IMR-90 (cell line): ENCODE measurements around the gene SLC26A1. TPM values are rescaled to one million over a fixed set of nuclear protein-coding genes. Genes with fewer than 3 reads are reported as not detected.

Experiments used
- ATAC-seq: fragments of 200-7000 bp; cut with Tn5 transposase; 2 replicates; pipeline ENCODE4 v1.9.1; 2020; ENCODE audit warnings: low read depth, mild to moderate bottlenecking, moderate library complexity
- BruUV-seq: library from RNA; stranded (reverse); fragments of 400-500 nt; replicated peaks from 2 replicates; lab custom pipeline; 2021; lab: Mats Ljungman, UMichigan
- CTCF ChIA-PET: fragments of 300-600 bp; formaldehyde crosslinking; extraction: SDS; loops from one replicate; lab custom pipeline; 2021; ENCODE audit warnings: antibody characterized with exemption; lab: Yijun Ruan, JAX
- POLR2A ChIA-PET: fragments of 300-600 bp; sonication (Branson Sonifier 250); formaldehyde crosslinking; loops from one replicate; lab custom pipeline; 2022; ENCODE audit warnings: antibody characterized with exemption; ENCODE audit not compliant: unreplicated experiment; lab: Charles Lee
- DNase-seq: peaks from one replicate; pipeline ENCODE4 v3.0.0; 2013
- H2AFZ ChIP-seq: replicated peaks from 2 replicates; pipeline ENCODE3; 2013; ENCODE audit warnings: low read length, mild to moderate bottlenecking; ENCODE audit not compliant: poor library complexity
- H2AK5ac ChIP-seq: 2 replicates; pipeline ENCODE4 v1.6.1; 2013; ENCODE audit warnings: low read depth, low read length, inconsistent platforms
- H2AK9ac ChIP-seq: replicated peaks from 2 replicates; pipeline ENCODE3; 2013; ENCODE audit warnings: mild to moderate bottlenecking, low read depth, low read length, moderate library complexity; ENCODE audit not compliant: poor library complexity
- H2BK120ac ChIP-seq: 2 replicates; pipeline ENCODE4 v1.6.1; 2013; ENCODE audit warnings: low read depth, low read length, inconsistent platforms
- H2BK15ac ChIP-seq: 3 replicates; pipeline ENCODE4 v1.6.1; 2013; ENCODE audit warnings: low read depth, low read length, inconsistent platforms
- H2BK20ac ChIP-seq: 2 replicates; pipeline ENCODE4 v1.6.1; 2013; ENCODE audit warnings: low read depth, mild to moderate bottlenecking, inconsistent platforms, low read length, moderate library complexity
- H2BK5ac ChIP-seq: 2 replicates; pipeline ENCODE4 v1.6.1; 2013; ENCODE audit warnings: mild to moderate bottlenecking, low read depth, low read length, inconsistent platforms; ENCODE audit not compliant: poor library complexity, severe bottlenecking
- H3K14ac ChIP-seq: replicated peaks from 2 replicates; pipeline ENCODE4 v1.6.1; 2013; ENCODE audit warnings: low read depth, low read length, inconsistent platforms
- H3K18ac ChIP-seq: 2 replicates; pipeline ENCODE4 v1.6.1; 2013; ENCODE audit warnings: low read depth, low read length, control low read depth
- H3K23ac ChIP-seq: 2 replicates; pipeline ENCODE4 v1.6.1; 2013; ENCODE audit warnings: low read depth, low read length, inconsistent platforms
- H3K27ac ChIP-seq: 2 replicates; pipeline ENCODE4 v1.5.1; 2013; ENCODE audit warnings: mild to moderate bottlenecking, control low read depth, low read length; ENCODE audit not compliant: insufficient read depth
- H3K27me3 ChIP-seq: 2 replicates; pipeline ENCODE4 v1.6.1; 2013; ENCODE audit warnings: low read length; ENCODE audit not compliant: control insufficient read depth, insufficient read depth
- H3K36me3 ChIP-seq: 2 replicates; pipeline ENCODE4 v1.6.1; 2013; ENCODE audit warnings: low read length, mixed read lengths; ENCODE audit not compliant: control insufficient read depth, insufficient read depth
- H3K4ac ChIP-seq: 2 replicates; pipeline ENCODE4 v1.6.1; 2013; ENCODE audit warnings: low read depth, low read length, inconsistent platforms
- H3K4me1 ChIP-seq: 2 replicates; pipeline ENCODE4 v1.6.1; 2013; ENCODE audit warnings: low read length, mixed read lengths; ENCODE audit not compliant: control insufficient read depth, insufficient read depth
- H3K4me2 ChIP-seq: 2 replicates; pipeline ENCODE4 v1.6.1; 2013; ENCODE audit warnings: low read depth, mild to moderate bottlenecking, control low read depth, low read length, moderate library complexity
- H3K4me3 ChIP-seq: 2 replicates; pipeline ENCODE4 v1.5.1; 2013; ENCODE audit warnings: low read depth, mild to moderate bottlenecking, control low read depth, low read length, moderate library complexity; ENCODE audit not compliant: insufficient read depth
- H3K56ac ChIP-seq: 2 replicates; pipeline ENCODE4 v1.6.1; 2013; ENCODE audit warnings: low read length, inconsistent platforms; ENCODE audit not compliant: insufficient read depth; ENCODE audit errors: extremely low read depth
- H3K79me1 ChIP-seq, 2 experiments: 2 replicates each; pipeline ENCODE4 v1.6.1; 2013; ENCODE audit warnings: low read length in 2 of 2, inconsistent platforms in 1 of 2, low read depth in 1 of 2
- H3K9ac ChIP-seq: 2 replicates; pipeline ENCODE4 v1.6.1; 2013; ENCODE audit warnings: low read depth, low read length, control low read depth
- H3K9me1 ChIP-seq: 2 replicates; pipeline ENCODE4 v1.6.1; 2013; ENCODE audit warnings: low read length, inconsistent platforms; ENCODE audit not compliant: insufficient read depth
- H3K9me3 ChIP-seq: 2 replicates; pipeline ENCODE4 v1.6.1; 2013; ENCODE audit warnings: low read length; ENCODE audit not compliant: control insufficient read depth, insufficient read depth
- H4K20me1 ChIP-seq: 2 replicates; pipeline ENCODE4 v1.6.1; 2013; ENCODE audit warnings: low read length, inconsistent platforms; ENCODE audit not compliant: insufficient read depth
- H4K5ac ChIP-seq: 2 replicates; pipeline ENCODE4 v1.6.1; 2013; ENCODE audit warnings: mild to moderate bottlenecking, low read depth, low read length, control low read depth
- H4K8ac ChIP-seq, 2 experiments: 2 replicates each; pipeline ENCODE4 v1.6.1; 2013; ENCODE audit warnings: low read depth in 2 of 2, low read length in 2 of 2, control low read depth in 1 of 2, inconsistent platforms in 1 of 2
- H4K91ac ChIP-seq: 2 replicates; pipeline ENCODE4 v1.6.1; 2013; ENCODE audit warnings: low read depth, low read length, inconsistent platforms; ENCODE audit not compliant: insufficient read depth
- CHD1 ChIP-seq: IDR thresholded peaks from 2 replicates; pipeline ENCODE4 v1.6.1; 2012; ENCODE audit warnings: low read depth, low read length, improper control_type of control experiment
- FOS ChIP-seq: fragments of 150-350 bp; IDR thresholded peaks from 2 replicates; pipeline ENCODE4 v1.6.1; 2016; ENCODE audit warnings: low read depth, low read length
- MAZ ChIP-seq: IDR thresholded peaks from 2 replicates; pipeline ENCODE4 v1.6.1; 2012; ENCODE audit warnings: low read depth, mild to moderate bottlenecking, low read length, improper control_type of control experiment, moderate library complexity, borderline replicate concordance
- NFE2L2 ChIP-seq: fragments of 150-350 bp; IDR thresholded peaks from 2 replicates; pipeline ENCODE4 v1.6.1; 2016; ENCODE audit warnings: low read depth, mild to moderate bottlenecking, low read length
- RCOR1 ChIP-seq: IDR thresholded peaks from 2 replicates; pipeline ENCODE4 v1.6.1; 2012; ENCODE audit warnings: mild to moderate bottlenecking, low read length, improper control_type of control experiment; ENCODE audit not compliant: insufficient replicate concordance
- RFX5 ChIP-seq: IDR thresholded peaks from 2 replicates; pipeline ENCODE4 v1.8.0; 2012; ENCODE audit warnings: low read depth, mild to moderate bottlenecking, low read length, moderate library complexity
- SMC3 ChIP-seq: fragments of 150-350 bp; IDR thresholded peaks from 2 replicates; pipeline ENCODE4 v1.6.1; 2016; ENCODE audit warnings: low read depth, mild to moderate bottlenecking, antibody characterized with exemption, low read length, moderate library complexity
- WGBS, 2 experiments: methylation state at CpG; one replicate each; pipeline versions ENCODE4 v1.1.5 to v1.1.7; 2013; ENCODE audit warnings: missing lambda C conversion rate in 2 of 2; ENCODE audit not compliant: insufficient read length in 1 of 2; ENCODE audit errors: extremely low coverage in 2 of 2; 5-methylcytosine and 5-hydroxymethylcytosine counted together
- dilution Hi-C: fragments of 300-500 bp; cut with HindIII; formaldehyde crosslinking; loops from one replicate; pipeline ENCODE4 v1.14.3; 2018; ENCODE audit warnings: low sequenced_read_pairs; ENCODE audit not compliant: unreplicated experiment
- in situ Hi-C: fragments of 300-500 bp; cut with MboI; formaldehyde crosslinking; loops from 3 replicates; pipeline ENCODE4 v1.14.3; 2019; ENCODE audit warnings: low sequenced_read_pairs, inconsistent platforms, mixed read lengths
- intact Hi-C: fragments of 100-400 bp; cut with micrococcal nuclease; formaldehyde crosslinking; loops from 2 replicates; pipeline ENCODE4 v1.10.0; 2022
- polyA plus RNA-seq, 3 experiments: library from polyadenylated mRNA; depleted of rRNA; stranded (reverse); fragments of >200 nt; gene quantifications; 2 replicates each; pipeline ENCODE4 v1.2.3, GENCODE V29; 2012; ENCODE audit warnings: low replicate concordance in 1 of 3
- total RNA-seq: library from RNA; depleted of rRNA; stranded (reverse); fragments of >200 nt; gene quantifications from 2 replicates; pipeline ENCODE4 v1.2.3, GENCODE V29; 2012
- TF ChIP-seq, protein P1 (sequence below): fragments of 150-350 bp; IDR thresholded peaks from 2 replicates; pipeline ENCODE4 v1.6.1; 2017; ENCODE audit warnings: mild to moderate bottlenecking, antibody characterized with exemption, low read length, low read depth

SLC26A1 gene
- total and polyA plus RNA-seq, 2 of the 4 experiments (the other 2 are of a cell fraction), result 0.09 TPM; not detected in 1

- H3K9ac ChIP-seq, result no peak overlapping the region
- no peaks in the 10 kb centered on the region for H3K9me3 ChIP-seq
- dilution Hi-C loops, result no loop called here
- ATAC-seq, result no peak
- no peak overlapping the region for H3K18ac ChIP-seq
- no peak overlapping the region for H2BK15ac ChIP-seq
- no peak overlapping the region for H4K91ac ChIP-seq
- H4K5ac ChIP-seq, result no peak overlapping the region
- in situ Hi-C loops, result no loop called here
- CTCF ChIA-PET, result no interaction called here
- peak overlapping the region; percentile 65 for H2AK9ac ChIP-seq
- H4K8ac ChIP-seq, result no peak overlapping the region
- H3K4me1 ChIP-seq, result peaks cover 22% of the 10 kb centered on the region
- no peak overlapping the region for H2AK5ac ChIP-seq
- no peaks in the 10 kb centered on the region for H3K27me3 ChIP-seq
- H3K23ac ChIP-seq, result no peak overlapping the region
- H3K4me3 ChIP-seq, result no peak overlapping the region
- no peak overlapping the region for H2BK120ac ChIP-seq
- no TSS peak for BruUV-seq
- no peak overlapping the region for H3K56ac ChIP-seq
- no peak overlapping the region for H3K4ac ChIP-seq
- no peak for DNase-seq
- H3K36me3 ChIP-seq, result no peaks in the 10 kb centered on the region
- H2BK5ac ChIP-seq, result no peak overlapping the region
- no peak overlapping the region for H2AFZ ChIP-seq
- intact Hi-C loops, result no loop called here
- no peak overlapping the region for H3K27ac ChIP-seq
- no peak overlapping the region for H2BK20ac ChIP-seq
- H3K9me1 ChIP-seq, result peaks cover 12% of the 10 kb centered on the region; the same call in 1 of the 2 replicates
- POLR2A ChIA-PET, result no interaction called here
- no peak overlapping the region for H3K14ac ChIP-seq
- WGBS, 2 experiments, result 92% methylated on average over 8 of the region's 15 CpGs; no CpG with 5 or more reads in 1 of the 2 experiments
- H3K4me2 ChIP-seq, result no peak overlapping the region
- no peak for TF ChIP-seq RCOR1
- TF ChIP-seq MAZ, result no peak
- no peak for TF ChIP-seq SMC3
- TF ChIP-seq FOS, result no peak
- TF ChIP-seq CHD1, result no peak
- TF ChIP-seq RFX5, result no peak
- no peak for TF ChIP-seq NFE2L2
- TF ChIP-seq, protein P1, sequence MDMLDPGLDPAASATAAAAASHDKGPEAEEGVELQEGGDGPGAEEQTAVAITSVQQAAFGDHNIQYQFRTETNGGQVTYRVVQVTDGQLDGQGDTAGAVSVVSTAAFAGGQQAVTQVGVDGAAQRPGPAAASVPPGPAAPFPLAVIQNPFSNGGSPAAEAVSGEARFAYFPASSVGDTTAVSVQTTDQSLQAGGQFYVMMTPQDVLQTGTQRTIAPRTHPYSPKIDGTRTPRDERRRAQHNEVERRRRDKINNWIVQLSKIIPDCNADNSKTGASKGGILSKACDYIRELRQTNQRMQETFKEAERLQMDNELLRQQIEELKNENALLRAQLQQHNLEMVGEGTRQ, result no peak
- no peaks in the 10 kb centered on the region for H4K20me1 ChIP-seq
- H3K79me1 ChIP-seq, result no peaks in the 10 kb centered on the region
These were observed 42.9 kb upstream of the SLC26A1 start for GRCh38 chr4:1036095-1036494.
